HG02938 (cell line): ENCODE measurements around the gene GVQW3.

Experiments used
- ATAC-seq: cut with Tn5 transposase; IDR thresholded peaks from one replicate; pipeline ENCODE4 v1.9.1; 2021; ENCODE audit warnings: mild to moderate bottlenecking, moderate library complexity; ENCODE audit not compliant: unreplicated experiment

Gene GVQW3

GRCh38 chr11:76380977-76381719 is at the start of gene GVQW3, which contains the start of gene THAP12:
GVQW3 (plus strand) TSS chr11:76381323; CDS start chr11:76381829, 506 bp downstream.
THAP12 (minus strand) TSS chr11:76381132; CDS start chr11:76380836, 296 bp downstream.
- peak; percentile 69 for ATAC-seq

GRCh38 chr11:76334826-76335389 is 46.2 kb upstream of the GVQW3 start:
- ATAC-seq, result no peak

- ATAC-seq, result no peak
These were observed 45.3 kb upstream of the GVQW3 start for GRCh38 chr11:76335842-76336241.

- ATAC-seq, result no peak
These were observed 44.5 kb upstream of the GVQW3 start for GRCh38 chr11:76336597-76336996.

GRCh38 chr11:76337469-76337868 is 43.7 kb upstream of the GVQW3 start:
- ATAC-seq, result no peak

- no peak for ATAC-seq
These were observed 43.2 kb upstream of the GVQW3 start for GRCh38 chr11:76337923-76338322.

- no peak for ATAC-seq
These were observed 41.9 kb upstream of the GVQW3 start for GRCh38 chr11:76339221-76339620.

GRCh38 chr11:76347466-76347865 is 33.7 kb upstream of the GVQW3 start:
- ATAC-seq, result no peak

- no peak for ATAC-seq
These were observed 32.8 kb upstream of the GVQW3 start for GRCh38 chr11:76348348-76348747.

GRCh38 chr11:76355172-76355571 is 26.0 kb upstream of the GVQW3 start:
- ATAC-seq, result no peak

GRCh38 chr11:76361374-76361773 is 19.7 kb upstream of the GVQW3 start:
- no peak for ATAC-seq

- ATAC-seq, result no peak
These were observed 19.3 kb upstream of the GVQW3 start for GRCh38 chr11:76361776-76362175.

- ATAC-seq, result no peak
These were observed 18.4 kb upstream of the GVQW3 start for GRCh38 chr11:76362716-76363115.

- ATAC-seq, result no peak
These were observed 16.0 kb upstream of the GVQW3 start for GRCh38 chr11:76365038-76365679.

GRCh38 chr11:76368490-76368889 is 12.6 kb upstream of the GVQW3 start:
- no peak for ATAC-seq

GRCh38 chr11:76369406-76369805 is 11.7 kb upstream of the GVQW3 start:
- no peak for ATAC-seq

GRCh38 chr11:76371170-76371569 is 10.0 kb upstream of the GVQW3 start:
- no peak for ATAC-seq

GRCh38 chr11:76376746-76377558 is 4.2 kb upstream of the GVQW3 start:
- ATAC-seq, result no peak

GRCh38 chr11:76379807-76380158 is 1.3 kb upstream of the GVQW3 start:
- no peak for ATAC-seq

GRCh38 chr11:76380159-76380976 is 755 bp upstream of the GVQW3 start:
- ATAC-seq, result peak; percentile 5
